ENCODE results near the gene GIMAP4. TPM values are rescaled to one million over a fixed set of nuclear protein-coding genes. Genes with fewer than 3 reads are reported as not detected.

The GIMAP4 gene
- 10.8 TPM for total RNA-seq

DNA sequence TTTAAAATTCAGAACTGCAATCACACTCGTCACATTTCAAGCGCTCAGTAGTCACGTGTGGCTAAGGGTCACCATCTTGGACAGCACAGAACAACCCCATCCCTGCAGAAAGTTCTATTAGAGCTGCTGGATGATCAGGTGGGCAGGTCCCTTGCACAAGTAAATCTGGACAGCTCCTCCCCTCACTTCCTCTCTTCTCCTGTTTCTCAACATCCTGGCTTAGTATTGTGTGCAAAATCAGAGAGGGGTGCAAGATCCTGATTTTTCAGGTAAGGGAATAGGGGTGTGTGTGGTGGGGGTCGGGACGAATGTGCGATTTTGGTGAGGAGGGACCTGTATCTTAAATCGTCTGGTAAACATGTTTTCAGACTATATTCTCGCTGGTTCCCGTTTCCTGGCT, at the start of gene GIMAP4:
Gene GIMAP4 (plus strand): TSS at position 222 of the 400 bp plus-strand sequence. CDS start 2,512 bp downstream, outside the sequence.

Other genes with a start within 250 kb of the GIMAP4 start
- gene LRRC61, start 244.0 kb upstream of the GIMAP4 start, total RNA-seq: 12.9 TPM
- 4.6 TPM for gene ACTR3C, start 243.8 kb upstream of the GIMAP4 start, total RNA-seq
- gene RARRES2, start 225.8 kb upstream of the GIMAP4 start, total RNA-seq: 10.8 TPM
- 40.4 TPM for gene REPIN1, start 198.6 kb upstream of the GIMAP4 start, total RNA-seq
- gene ZNF775, start 188.1 kb upstream of the GIMAP4 start, total RNA-seq: 7.6 TPM
- 2.8 TPM for gene GIMAP8, start 116.8 kb upstream of the GIMAP4 start, total RNA-seq
- gene GIMAP7, start 52.5 kb upstream of the GIMAP4 start, total RNA-seq: 3.7 TPM
- 6.9 TPM for gene GIMAP6, start 65.0 kb downstream of the GIMAP4 start, total RNA-seq
- gene GIMAP2, start 118.3 kb downstream of the GIMAP4 start, total RNA-seq: 6.7 TPM
- gene GIMAP1, start 149.2 kb downstream of the GIMAP4 start, total RNA-seq: 1.4 TPM
- 3.7 TPM for gene GIMAP5, start 170.0 kb downstream of the GIMAP4 start, total RNA-seq
- gene TMEM176B, start 233.0 kb downstream of the GIMAP4 start, total RNA-seq: 5.8 TPM
- gene TMEM176A, start 233.4 kb downstream of the GIMAP4 start, total RNA-seq: 1.2 TPM

Data from diencephalon (tissue), 1 donor.